BJ (cell line): Measurements from ENCODE around the gene IL1R1. TPM values are rescaled to one million over a fixed set of nuclear protein-coding genes. Genes with fewer than 3 reads are reported as not detected.

ENCODE experiments used
- CTCF ChIA-PET: fragments of 350-600 bp; formaldehyde crosslinking; extraction: SDS; loops from one replicate; lab custom pipeline; 2021; ENCODE audit warnings: antibody characterized with exemption, inconsistent platforms; lab: Yijun Ruan, JAX
- POLR2A ChIA-PET: fragments of 300-600 bp; sonication (Branson Sonifier 250); formaldehyde crosslinking; extraction: SDS; loops from one replicate; lab custom pipeline; 2021; ENCODE audit warnings: antibody characterized with exemption; lab: Charles Lee
- DNase-seq: peaks from one replicate; pipeline ENCODE4 v3.0.0-alpha.2; 2011; ENCODE audit warnings: low read depth
- H3K27me3 ChIP-seq: 2 replicates; pipeline ENCODE4 v1.6.0; 2011; ENCODE audit warnings: low read length; ENCODE audit not compliant: control insufficient read depth, insufficient read depth
- H3K36me3 ChIP-seq: 2 replicates; pipeline ENCODE4 v1.5.1; 2011; ENCODE audit warnings: low read length; ENCODE audit not compliant: control insufficient read depth, insufficient read depth
- H3K4me3 ChIP-seq: 2 replicates; pipeline ENCODE4 v1.5.1; 2011; ENCODE audit warnings: low read depth, mild to moderate bottlenecking, control low read depth, low read length
- polyA plus RNA-seq: library from polyadenylated mRNA; depleted of rRNA; stranded (reverse); fragments of >200 nt; gene quantifications from 2 replicates; pipeline ENCODE4 v1.2.3, GENCODE V29; 2011
- TF ChIP-seq, protein P1 (sequence below): IDR thresholded peaks from 2 replicates; pipeline ENCODE4 v1.5.1; 2011; ENCODE audit warnings: low read depth, mild to moderate bottlenecking, control low read depth, inconsistent platforms, low read length, moderate library complexity; ENCODE audit not compliant: insufficient read depth

The IL1R1 gene
- polyA plus RNA-seq, 1 experiment = 37.3 TPM

DNA sequence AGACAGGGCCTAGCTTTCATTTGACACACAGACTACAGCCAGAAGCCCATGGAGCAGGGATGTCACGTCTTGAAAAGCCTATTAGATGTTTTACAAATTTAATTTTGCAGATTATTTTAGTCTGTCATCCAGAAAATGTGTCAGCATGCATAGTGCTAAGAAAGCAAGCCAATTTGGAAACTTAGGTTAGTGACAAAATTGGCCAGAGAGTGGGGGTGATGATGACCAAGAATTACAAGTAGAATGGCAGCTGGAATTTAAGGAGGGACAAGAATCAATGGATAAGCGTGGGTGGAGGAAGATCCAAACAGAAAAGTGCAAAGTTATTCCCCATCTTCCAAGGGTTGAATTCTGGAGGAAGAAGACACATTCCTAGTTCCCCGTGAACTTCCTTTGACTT, 36.5 kb downstream of the IL1R1 start:
- Histone ChIP-seq H3K27me3 (no peaks in the 10 kb centered on the region; the same call in 1 of the 2 replicates), H3K4me3 (no peak overlapping the region), H3K36me3 (peaks cover 17% of the 10 kb centered on the region)
- TF ChIP-seq, protein P1, sequence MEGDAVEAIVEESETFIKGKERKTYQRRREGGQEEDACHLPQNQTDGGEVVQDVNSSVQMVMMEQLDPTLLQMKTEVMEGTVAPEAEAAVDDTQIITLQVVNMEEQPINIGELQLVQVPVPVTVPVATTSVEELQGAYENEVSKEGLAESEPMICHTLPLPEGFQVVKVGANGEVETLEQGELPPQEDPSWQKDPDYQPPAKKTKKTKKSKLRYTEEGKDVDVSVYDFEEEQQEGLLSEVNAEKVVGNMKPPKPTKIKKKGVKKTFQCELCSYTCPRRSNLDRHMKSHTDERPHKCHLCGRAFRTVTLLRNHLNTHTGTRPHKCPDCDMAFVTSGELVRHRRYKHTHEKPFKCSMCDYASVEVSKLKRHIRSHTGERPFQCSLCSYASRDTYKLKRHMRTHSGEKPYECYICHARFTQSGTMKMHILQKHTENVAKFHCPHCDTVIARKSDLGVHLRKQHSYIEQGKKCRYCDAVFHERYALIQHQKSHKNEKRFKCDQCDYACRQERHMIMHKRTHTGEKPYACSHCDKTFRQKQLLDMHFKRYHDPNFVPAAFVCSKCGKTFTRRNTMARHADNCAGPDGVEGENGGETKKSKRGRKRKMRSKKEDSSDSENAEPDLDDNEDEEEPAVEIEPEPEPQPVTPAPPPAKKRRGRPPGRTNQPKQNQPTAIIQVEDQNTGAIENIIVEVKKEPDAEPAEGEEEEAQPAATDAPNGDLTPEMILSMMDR = no peak
- CTCF ChIA-PET = no interaction called here
- DNase-seq = no peak
- POLR2A ChIA-PET = no interaction called here

DNA sequence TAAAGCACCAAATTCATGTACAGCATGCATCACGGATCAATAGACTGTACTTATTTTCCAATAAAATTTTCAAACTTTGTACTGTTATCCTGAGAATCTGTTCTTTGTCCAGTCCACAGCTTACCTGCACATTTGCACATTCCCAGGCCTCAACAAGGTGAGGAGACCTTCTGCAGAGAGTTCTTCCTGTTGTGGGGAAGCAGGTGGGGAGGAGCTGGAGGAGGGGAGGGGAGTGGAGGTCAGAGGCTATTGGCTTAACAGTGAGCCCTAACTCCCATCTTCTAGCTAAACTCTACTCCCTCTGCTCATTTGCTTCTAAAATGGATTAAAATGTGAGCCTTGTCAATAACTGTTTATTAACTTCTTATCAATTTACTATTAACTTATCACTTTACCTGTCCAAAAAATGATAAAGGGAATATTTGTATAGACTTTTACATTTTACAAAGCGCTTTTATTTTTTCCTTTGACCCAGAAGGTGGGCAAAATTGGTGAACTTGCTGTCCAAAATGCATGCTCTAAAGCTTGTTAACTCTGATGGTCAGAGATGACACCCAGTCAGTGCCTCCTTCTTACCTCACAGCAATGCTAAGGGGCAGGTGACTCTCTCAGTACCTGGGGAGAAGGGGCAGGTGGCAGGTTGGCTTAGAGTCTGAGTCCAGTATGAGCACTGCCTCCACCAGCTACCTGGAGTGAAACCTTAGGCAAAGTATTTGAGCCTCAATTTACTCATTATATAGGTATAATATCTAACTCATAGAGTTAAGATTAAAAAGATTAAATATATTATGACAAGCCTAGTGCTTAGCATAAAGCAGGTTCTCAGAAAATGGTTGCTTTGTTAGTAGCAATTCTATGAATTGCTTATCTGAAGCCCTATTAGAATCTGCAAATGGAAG, 37.5 kb downstream of the IL1R1 start:
- ChIA-PET CTCF (interaction anchor here (0.8 to 1.8 kb wide), 5 partner anchors 61 to 296 kb away, joined by 3 to 12 read pairs (median 4); no protein-coding TSS in a partner anchor), POLR2A (no interaction called here)
- TF ChIP-seq, protein P1 = no peak
- H3K36me3 ChIP-seq = peaks cover 15% of the 10 kb centered on the region
- no peak overlapping the region for H3K4me3 ChIP-seq
- H3K27me3 ChIP-seq = no peaks in the 10 kb centered on the region; the same call in 1 of the 2 replicates
- no peak for DNase-seq

DNA sequence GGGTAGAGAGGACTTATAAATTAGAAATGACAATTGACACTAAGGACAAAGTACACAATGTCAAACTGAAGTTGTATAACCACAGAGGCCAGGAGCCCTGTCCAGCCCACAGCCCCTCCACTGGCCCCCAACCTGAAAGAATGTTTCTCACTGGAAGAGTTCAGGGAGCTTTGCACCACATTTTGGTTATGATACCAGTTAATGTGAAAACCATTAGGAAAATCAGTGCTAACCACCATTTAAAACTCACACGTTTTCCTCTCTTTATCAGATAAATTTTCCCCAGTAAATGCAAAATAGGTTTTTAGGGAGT, 38.1 kb downstream of the IL1R1 start:
- ChIA-PET CTCF (interaction anchor here (0.9 to 1.8 kb wide), 3 partner anchors 60 to 297 kb away, joined by 3 to 12 read pairs (median 3); no protein-coding TSS in a partner anchor), POLR2A (no interaction called here)
- no peak overlapping the region for H3K4me3 ChIP-seq
- no peaks in the 10 kb centered on the region; the same call in 1 of the 2 replicates for H3K27me3 ChIP-seq
- no peak for DNase-seq
- TF ChIP-seq, protein P1 = no peak
- H3K36me3 ChIP-seq = peaks cover 15% of the 10 kb centered on the region

DNA sequence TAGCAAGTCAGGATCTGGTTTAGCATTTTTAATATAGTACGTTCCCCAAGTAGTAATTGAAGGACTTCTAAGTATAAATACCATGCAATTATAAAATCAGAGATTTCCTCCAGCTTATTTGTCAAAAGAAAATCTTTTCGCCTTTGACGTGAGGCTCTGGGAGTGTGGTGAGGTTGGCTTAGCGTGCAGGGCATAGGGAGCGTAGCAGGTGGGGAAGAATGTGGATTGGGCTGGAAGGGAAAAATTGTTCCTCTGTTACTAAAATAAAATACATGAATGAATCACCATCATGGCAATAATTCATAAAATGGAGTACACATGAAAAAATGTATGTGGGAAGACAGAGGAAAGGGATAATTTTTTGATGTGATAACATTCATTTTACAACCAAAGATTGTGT, 38.8 kb downstream of the IL1R1 start:
- peaks cover 14% of the 10 kb centered on the region for H3K36me3 ChIP-seq
- no peak for DNase-seq
- no peak overlapping the region for H3K4me3 ChIP-seq
- ChIA-PET POLR2A (no interaction called here), CTCF (interaction anchor here (1.1 kb wide), 1 partner anchor 59 kb away, joined by 3 read pairs; no protein-coding TSS in a partner anchor)
- TF ChIP-seq, protein P1 = no peak
- no peaks in the 10 kb centered on the region; the same call in 1 of the 2 replicates for H3K27me3 ChIP-seq

DNA sequence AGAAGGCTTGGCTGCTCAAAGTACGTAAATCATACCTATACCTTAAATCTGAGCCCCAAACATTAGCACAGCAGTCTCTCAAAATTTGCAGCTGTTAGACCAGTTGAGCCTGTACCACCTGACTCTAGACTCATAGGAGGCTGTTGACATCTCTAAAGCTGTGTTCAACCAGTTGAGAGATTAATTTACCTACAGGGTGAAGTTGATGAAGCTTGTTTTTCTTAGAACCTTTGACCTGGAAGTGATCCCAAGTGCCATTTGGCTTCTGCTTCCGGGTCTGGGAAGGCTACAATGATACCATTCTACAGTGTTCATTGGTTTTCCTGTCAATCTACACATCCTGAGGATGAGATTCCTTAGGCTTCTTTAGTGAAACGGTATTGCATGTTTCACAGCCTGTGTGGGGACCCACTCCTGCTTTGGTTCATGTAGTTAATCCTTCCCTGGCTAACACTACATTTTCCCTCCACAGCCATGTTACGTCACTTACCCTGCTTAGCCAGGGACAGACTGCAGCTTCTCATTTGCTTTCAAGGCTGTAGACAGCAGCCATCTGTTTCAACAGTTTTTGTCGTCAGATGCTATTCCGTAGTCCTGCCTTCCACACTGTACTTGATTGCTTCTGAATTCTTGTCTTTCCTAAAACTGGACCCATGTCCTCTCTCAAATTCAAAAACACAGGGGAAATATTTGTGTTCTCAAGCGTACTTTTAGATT, 39.5 kb downstream of the IL1R1 start:
- Histone ChIP-seq H3K36me3 (peaks cover 11% of the 10 kb centered on the region), H3K27me3 (no peaks in the 10 kb centered on the region; the same call in 1 of the 2 replicates), H3K4me3 (no peak overlapping the region)
- CTCF ChIA-PET = interaction anchor here (1.1 kb wide), 1 partner anchor 59 kb away, joined by 3 read pairs; no protein-coding TSS in a partner anchor
- DNase-seq = no peak
- TF ChIP-seq, protein P1 = no peak
- POLR2A ChIA-PET = no interaction called here
